Activated gamma-delta T cell treated with Interleukin-2 at 50 U/mL for 16 hours (primary cell): ENCODE data around the gene CSTA.
"Not testable (repeated sequence)": the region's sequence is repeated elsewhere in the genome, so short reads cannot be mapped to it uniquely, and the experiment has no call there.

Experiments
- DNase-seq: peaks from one replicate; pipeline ENCODE4 v3.0.0-alpha.2; 2020

CSTA gene

DNA sequence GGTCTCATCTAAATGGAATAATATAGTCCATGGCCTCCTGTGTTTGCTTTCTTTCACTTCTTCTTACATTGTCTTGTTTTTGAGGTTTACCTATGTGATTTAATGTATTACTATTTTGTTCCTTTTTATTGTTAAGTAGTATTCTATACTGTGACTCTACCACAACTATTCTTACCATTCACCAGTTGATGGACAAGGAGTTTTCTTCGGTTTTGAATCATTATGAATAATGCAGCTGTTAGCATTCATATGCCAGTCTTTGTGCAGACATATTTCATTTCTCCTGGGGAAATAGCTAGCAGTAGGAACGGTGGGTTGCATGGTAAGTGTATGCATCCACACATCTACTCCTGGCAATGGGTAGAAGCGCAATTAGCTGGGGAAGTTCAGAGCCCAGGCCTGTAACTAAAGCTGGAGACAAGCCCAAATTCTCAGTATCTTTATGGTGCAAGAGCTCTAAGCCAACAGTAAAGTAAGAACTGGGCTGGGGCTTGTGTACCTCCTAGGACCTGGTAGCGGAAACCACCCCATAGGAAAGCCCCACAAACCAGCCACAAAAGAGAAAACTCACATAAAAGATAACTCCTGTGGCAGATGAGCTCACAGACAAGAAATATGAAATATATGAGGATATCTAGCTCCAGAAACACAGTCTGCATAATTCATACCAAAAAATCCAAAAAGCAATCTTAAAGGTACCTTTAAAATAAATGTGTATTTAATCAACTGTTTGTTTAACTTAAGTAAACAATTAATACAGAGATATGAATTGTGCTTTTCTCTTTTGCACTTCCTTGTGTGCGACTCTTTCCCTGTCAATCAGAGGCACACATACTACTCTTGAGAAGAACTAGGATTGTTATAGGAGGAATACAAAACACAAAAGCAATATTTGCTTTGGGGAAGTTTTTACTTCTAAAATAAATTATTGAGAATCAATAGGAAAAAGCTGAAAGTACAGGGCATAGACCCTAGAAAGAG, 2.7 kb upstream of the CSTA start:
- DNase-seq = no peak

DNA sequence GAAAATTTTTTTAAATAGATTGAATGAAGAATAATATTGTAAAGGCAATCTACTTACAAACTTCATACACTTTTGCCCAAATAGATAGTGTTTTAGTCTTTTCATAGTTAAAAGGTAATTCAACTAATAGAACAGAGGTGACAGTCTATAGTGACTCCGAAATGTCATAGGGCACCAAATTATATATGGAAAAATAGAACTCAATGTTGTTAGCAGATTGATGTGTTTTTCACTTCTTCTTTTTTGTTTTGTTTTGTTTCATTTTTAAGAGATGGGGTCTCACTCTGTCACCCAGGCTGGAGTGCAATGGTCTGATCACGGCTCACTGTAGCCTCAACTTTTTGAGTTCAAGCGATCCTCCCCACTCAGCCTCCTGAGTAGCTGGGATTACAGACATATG, 721 bp downstream of the CSTA start:
- DNase-seq = no peak

DNA sequence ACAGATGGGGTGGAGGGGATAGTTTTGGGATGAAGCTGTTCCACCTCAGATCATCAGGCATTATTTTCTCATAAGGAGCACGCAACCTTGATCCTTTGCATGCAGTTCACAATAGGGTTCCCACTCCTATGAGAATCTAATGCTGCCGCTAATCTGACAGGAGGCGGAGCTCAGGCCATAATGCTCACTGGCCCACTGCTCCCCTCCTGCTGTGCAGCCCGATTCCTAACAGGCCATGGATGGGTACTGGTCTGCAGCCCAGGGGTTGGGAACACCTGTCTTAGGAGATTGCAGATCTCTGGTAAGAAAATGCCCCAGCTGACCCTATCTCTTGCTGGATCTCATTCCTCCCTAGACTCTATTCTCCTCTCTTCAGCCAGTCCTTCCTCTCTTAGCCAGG, 6.8 kb downstream of the CSTA start:
- no peak for DNase-seq

DNA sequence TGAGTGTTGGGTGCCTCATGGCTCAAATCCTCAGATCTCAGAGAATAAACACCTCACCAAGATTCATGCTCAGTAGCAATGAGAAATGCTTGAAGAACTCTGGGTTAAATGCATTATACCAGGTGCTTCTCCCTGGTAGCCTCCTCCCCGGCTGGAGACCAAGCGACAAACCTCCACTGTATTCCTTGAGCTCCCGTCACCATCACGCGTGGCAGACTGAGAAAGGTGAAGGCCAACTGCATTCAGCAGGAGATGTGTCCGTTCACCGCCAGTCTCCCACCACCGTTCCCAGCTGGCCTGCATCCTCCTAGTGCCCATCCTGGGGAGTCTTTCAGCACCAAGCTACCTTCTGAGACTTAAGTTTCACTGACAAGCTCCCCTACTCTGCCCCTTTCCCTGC, 7.5 kb downstream of the CSTA start:
- no peak for DNase-seq

DNA sequence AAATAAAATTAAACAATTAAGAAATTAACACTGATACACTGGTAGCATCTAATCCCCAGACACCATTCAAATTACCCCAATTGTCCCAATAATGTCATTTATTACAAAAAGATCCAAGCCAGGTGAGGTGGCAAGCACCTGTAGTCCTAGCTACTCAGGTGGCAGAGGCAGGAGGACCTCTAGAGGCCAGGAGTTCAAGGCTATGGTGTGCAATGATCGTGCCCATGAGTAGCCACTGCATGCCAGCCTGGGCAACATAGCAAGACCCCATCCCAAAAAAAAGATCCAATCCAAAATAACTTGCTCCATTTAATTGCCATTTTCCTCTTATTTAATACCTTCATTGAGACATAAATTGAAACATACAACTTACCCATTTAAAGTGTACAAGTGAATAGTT, 17.8 kb downstream of the CSTA start:
- DNase-seq = no peak

DNA sequence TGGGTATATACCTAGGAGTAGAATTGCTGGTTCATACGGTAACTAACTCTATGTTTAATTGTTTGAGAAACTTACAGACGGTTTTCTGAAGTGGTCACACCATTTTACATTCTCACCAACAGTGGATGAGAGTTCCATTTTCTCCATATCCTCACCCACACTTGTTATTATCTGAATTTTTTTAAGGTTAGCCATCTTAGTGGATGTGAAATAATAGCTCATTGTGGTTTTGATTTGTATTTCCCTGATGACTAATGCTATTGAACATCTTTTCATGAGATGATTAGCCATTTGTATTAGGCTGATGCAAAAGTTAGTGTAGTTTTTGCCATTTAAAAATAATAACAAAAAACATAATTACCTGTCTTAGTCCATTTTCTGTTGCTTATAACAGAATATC, 18.6 kb downstream of the CSTA start:
- no peak for DNase-seq

DNA sequence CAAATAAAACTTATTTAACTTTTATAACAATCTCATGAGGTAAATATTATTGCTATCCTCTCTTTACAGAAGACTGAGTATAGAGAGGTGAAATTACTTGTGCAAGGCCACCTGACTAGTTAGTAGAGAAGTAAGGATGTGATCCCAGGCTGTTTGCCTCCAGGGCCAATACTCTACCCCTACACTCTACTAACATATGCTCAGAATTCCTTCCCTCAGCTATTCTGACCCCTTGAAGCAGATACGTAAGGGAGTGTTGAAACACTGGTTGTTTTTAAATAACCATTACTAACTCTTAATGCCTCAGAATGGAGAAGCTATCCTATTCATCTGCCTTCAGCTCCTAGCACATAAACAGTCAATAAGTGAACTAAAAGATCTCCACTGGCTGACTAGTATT, 24.1 kb downstream of the CSTA start:
- DNase-seq = no peak

DNA sequence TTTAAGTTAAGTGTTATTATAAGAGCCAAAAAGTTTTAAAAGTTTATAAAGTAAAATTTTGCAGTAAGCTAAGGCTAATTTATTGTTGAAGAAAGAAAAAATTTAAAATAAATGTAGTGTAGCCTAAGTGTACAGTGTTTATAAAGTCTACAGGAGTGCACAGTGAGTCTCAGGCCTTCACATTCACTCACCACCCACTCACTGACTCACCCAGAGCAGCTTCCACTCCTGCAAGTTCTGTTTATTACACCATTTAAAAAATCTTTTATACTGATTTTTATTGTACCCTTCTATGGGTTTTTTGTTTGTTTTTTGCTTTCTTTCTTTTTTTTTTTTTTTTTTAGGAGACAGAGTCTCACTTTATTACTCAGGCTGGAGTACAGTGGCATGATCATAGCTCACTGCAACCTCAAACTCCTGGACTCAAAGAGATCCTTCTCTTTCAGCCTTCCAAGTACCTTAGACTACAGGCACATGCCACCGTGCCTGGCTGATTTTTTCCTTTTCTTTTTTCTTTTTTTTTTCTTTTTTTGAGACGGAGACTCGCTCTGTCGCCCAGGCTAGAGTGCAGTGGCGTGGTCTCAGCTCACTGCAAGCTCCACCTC, 25.9 kb downstream of the CSTA start:
- no peak for DNase-seq

DNA sequence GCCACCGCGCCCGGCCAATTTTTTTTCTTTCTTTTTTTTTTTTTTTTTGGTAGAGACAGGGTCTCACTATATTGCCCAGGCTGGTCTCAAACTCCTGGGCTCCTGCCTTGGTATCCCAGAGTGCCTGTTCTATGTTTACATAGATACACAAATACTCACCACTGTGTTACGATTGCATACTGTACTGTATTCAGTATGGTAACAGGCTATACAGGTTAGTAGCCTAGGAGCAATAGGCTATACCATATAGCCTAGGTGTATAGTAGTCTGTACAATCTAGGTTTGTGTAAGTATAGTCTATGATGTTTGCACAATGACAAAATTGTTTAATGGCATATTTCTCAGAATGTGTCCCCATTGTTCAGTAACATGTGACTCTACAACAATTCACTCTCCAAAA, 26.6 kb downstream of the CSTA start:
- no peak for DNase-seq

DNA sequence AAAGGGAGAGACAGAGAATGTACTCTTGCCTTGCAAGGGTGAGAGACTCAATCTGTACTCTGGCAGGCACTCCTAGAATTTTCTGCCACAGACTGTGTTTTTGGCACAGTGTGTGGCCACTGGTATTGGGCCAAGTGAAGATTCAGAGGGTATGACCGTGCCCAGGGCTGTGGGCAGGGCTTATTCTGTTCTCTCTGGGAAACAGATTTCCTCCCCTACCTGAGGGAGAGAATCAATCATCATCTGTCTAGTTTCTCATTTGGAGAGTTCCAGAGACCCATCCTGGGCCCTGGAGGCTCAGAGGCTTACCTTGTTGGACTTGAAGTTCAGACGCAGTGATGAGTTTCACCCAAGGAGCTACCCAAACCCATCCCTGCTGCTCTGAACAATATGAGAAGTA, 28.2 kb downstream of the CSTA start:
- no peak for DNase-seq

DNA sequence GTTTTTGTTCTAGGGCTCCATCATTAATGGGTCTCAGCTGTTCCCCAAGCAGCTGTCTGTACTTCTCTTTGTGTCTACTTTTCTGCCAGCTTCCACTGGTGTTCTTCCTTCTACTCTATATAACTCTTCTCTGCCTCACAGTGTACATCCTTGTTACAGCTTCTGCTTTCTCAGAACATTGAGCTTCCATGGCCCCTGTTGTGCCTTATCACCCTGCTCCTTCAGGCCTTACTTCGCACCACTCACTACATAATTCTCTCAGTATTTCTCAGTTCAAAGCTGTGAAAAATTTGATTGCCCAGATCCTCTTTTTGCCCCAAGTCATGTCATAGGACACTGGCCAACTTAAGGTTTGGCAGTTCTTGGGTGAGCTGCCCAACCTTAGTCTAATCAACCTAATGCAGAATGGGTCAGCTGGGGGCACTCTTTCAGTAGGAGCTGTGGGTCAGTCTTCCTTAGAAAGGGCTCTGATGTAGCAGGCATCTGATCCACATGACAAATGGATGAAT, 28.9 kb downstream of the CSTA start:
- no peak for DNase-seq

DNA sequence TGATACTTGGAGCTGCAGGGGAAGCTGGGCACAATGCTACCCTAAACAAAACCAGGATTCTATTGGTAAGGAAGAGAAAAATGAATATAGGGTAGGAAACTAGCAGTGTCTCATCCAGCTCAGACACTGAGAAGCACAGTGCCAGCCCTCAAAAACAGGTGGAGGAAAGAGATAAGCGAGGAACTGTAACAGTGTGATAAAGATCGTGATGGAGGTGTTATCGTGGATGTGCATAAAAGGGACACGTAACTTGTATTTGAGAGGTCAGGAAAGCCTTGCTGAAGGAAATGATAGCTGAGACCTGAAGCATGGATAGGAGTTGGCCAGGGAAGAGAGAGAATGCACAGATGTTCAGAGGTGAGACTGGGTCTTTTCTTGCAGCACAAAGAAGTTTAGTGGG, 30.6 kb downstream of the CSTA start:
- no peak for DNase-seq

DNA sequence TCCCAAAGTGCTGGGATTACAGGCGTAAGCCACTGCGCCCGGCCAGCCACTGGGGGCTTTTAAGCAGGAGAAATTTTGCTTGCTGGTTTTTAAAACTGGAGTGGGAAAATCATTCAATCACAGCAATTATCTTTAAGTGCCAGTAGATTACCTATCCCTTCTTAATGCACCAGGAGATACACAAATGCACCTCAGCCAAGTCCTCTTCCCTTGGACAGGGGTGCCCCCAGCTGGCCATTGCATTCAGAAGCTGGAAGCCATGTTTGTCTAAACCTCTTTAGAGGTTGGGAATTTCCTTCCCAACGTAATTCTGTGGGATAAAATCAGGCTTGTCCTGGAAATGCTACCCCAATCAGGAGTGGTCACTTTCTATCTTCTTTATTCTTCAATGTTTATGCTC, 31.4 kb downstream of the CSTA start:
- no peak for DNase-seq

DNA sequence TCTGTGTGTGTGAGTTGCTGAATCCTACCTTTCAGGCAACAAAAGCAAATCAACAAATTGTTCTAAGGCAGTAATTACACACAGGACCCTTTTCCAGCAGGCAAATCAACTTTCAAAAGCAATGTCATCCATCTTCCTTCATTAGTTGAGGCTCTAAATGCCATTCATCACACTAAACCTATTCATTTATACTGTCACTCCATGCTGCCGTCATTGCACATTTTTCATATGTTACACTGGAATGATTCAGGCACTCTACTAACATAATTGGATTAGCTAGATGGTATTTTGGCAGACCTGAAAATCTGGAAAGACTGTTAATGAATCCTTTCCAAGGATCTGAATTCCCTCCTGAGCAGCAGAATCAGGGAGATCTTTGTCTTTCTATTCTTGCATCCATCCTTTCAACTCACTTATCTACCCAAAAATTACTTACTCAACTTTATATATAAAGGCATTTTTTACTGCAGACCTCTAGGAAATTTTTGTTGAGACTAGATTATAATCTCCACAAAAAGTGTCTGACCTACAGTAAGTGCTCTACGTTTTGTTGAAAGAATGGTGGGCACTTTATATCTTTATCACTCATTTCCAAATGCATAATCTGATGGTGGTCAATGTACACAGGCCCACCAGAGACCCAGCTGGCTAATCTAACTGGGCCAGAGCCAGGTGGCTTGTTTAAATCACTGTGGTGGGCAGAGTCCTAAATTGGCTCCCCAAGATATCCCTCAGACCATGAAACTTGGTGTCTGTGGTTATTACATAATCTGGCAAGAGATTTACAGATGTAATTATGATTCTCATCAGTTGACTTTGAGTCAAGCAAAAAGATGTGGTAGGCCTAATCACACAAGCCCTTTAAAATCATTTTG, 33.0 kb downstream of the CSTA start:
- no peak for DNase-seq

DNA sequence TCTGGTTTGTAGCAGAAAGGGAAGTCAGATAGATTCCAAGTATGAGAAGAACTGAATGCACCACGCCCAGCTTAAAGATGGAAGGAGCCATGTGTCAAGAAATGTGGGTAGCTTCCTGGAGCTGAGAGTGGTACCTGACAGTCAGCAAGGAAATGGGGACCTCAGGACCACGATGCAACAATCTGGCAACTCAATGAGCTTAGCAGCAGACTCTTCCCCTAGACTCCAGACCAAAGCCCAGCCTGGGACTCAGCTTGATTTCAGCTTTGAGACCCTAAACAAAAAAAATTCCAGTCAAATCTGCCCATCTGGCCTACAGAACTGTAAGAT, 33.6 kb downstream of the CSTA start:
- no peak for DNase-seq

DNA sequence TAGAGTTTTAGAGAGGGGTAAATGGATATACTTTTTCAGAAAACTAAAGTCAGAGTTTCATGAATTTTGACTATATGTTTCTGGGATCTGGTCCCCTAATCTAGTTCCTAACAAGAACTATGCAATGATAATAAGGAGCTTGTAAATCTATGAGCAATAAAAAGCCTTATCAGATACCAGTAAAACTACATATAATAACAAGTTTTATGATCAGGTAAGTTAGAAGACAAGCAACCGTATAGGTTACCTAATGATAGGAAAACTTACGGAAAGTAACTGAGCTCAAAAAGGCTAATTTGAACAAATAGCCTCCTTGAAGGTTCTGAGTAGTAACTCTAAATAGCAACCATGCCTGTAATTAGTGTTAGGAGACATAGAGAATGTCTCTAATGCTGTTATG, 37.0 kb downstream of the CSTA start:
- DNase-seq = no peak

DNA sequence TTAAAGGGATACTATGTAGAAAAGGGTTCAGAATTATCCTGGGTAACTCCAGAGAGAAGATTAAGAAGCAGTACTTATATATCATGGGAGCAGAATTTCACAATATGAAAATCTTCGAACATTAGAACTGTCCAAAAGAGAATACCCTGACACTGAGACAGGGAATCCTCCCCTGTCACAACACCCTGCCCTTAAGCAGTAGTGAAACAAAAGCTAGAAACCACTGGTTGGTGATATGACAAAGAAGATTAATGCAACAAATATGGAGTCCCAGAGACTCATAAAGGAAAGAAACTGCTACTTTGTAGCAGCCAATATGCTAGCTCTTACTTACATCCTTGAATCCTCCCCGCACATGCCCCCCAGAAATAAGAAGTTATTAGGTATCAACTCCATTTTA, 39.4 kb downstream of the CSTA start:
- no peak for DNase-seq

DNA sequence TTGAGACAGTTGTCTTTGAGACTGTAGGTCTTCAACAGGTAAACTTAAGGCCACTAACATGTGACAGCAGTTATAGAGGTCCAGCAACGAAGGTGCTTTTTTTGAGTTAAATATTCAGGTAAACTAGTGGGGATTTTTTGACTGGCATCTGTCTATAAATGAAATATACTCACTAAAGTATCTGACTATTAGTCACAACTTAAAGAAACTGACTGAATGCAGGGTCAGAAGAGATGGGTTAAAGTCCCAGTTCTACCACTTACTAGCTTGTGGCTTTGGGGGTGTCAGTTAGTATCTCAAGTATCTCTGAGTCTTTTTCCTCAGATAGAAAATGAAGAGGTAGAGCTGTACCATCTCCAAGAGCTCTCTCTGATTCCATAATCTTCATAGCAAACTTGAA, 40.0 kb downstream of the CSTA start:
- DNase-seq = no peak

DNA sequence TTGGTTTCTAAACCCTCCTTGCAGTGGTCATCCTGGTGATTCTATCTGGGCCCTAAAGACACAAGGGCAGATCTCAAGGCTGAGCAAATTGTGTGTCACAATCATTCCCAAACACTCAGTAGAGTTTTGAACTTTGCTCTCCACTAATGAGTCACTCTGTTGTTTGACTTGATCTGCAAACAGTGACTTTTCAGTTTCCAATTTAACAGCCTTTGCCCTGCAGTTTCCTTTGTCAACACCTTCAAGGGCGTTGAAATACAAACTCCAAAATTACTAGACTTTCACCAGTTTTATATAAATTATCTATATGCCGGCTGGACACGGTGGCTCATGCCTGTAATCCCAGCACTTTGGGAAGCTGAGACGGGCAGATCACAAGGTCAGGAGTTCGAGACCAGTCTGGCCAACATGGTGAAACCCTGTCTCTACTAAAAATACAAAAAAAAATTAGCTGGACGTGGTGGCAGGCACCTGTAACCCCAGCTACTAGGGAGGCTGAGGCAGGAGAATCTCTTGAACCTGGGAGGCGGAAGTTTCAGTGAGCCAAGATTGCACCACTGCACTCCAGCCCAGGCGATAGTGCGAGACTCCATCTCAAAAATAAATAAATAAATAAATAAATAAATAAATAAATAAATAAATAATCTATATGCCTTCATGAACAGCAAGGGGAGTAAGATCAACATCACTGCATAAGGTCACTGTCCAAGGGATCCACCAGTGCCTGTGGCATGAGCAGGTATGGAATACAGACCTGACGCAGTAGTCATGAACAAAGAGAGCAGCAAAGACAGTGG, 40.7 kb downstream of the CSTA start:
- DNase-seq = not testable (repeated sequence)

DNA sequence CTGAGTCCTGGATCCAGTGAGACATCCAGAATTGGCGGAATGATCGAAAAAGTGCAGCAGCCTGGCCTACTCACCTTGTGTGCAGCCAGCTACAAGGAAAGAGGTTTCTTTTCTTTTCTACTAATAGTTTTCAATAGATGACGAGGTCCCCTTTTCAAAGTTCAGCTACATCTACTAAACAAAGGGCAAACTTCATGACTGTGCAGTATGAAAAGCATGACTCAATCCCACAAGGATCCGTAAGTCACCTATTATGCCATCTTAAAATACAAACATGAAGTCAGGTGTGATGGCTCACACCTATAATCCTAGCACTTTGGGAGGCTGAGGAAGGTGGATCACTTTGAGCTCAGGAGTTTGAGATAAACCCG, 41.3 kb downstream of the CSTA start:
- DNase-seq = no peak

DNA sequence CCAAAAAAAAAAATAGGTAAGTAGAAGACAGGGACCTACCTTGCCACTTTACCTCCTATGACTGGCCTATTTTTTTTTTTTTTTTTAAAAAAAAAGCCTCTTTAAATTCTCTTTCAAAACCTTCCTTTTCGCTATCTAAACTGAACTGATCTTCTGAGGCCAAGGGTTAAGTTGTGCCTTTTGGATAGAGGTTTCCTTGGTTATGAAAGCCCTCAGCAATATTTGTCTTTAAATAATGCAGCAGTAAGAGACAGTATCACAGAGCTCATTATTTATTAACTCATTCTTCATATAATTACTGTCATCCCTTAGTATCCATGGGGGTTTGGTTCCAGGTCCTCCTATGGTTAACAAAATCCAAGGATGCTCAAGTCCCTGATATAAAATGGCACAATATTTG, 49.0 kb downstream of the CSTA start:
- DNase-seq = no peak

DNA sequence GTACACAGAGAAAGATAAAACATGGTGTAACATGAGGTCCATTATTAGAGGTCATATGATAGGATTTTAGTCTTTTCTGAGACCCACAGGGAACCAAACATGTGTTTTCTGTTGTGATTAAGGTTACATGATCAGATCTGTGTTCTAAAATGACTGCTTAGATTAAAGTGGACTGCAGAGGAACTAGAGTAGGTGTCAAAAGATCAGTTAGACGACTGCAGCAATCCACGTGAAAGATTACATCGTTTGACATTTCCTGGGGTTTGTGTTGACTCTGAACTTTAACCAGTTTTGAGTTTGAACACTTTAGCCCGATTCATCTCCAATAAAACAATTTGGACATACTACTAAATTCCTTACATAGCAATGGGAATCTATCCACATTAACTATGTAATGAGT, 52.9 kb downstream of the CSTA start:
- DNase-seq = no peak
